ENCODE results near the gene NTN5.
"Not testable (repeated sequence)": the region's sequence is repeated elsewhere in the genome, so short reads cannot be mapped to it uniquely, and the experiment has no call there.

NTN5 gene

GRCh38 chr19:48680436-48681126 lies 7.8 kb upstream of the NTN5 start:
- no peaks in the 10 kb centered on the region for H3K27me3 ChIP-seq (ENCODE audit: control insufficient read depth, insufficient read depth, low read length)
- no CpG with 5 or more reads among the region's 45 CpGs for WGBS (ENCODE audit: insufficient coverage, insufficient read length)
- H3K9me3 ChIP-seq (ENCODE audit: control insufficient read depth, insufficient read depth, low read length) = no peaks in the 10 kb centered on the region
- H3K4me3 ChIP-seq (ENCODE audit: low read length) = no peak overlapping the region
- H3K4me1 ChIP-seq (ENCODE audit: control insufficient read depth, insufficient read depth, low read length) = no peaks in the 10 kb centered on the region
- no peak for DNase-seq (ENCODE audit: low read depth, low spot score)
- H3K27ac ChIP-seq (ENCODE audit: low read length) = no peak overlapping the region
- H3K36me3 ChIP-seq (ENCODE audit: control insufficient read depth, insufficient read depth, low read length) = no peaks in the 10 kb centered on the region

GRCh38 chr19:48680006-48680405 lies 7.2 kb upstream of the NTN5 start:
- not testable (repeated sequence) for H3K27ac ChIP-seq (ENCODE audit: low read length); H3K4me1 ChIP-seq (ENCODE audit: control insufficient read depth, insufficient read depth, low read length)

GRCh38 chr19:48678201-48678600 lies 5.4 kb upstream of the NTN5 start:
- Histone ChIP-seq H3K4me1 (ENCODE audit: control insufficient read depth, insufficient read depth, low read length) (peaks cover 7% of the 10 kb centered on the region), H3K9me3 (ENCODE audit: control insufficient read depth, insufficient read depth, low read length) (no peaks in the 10 kb centered on the region), H3K27ac (ENCODE audit: low read length) (no peak overlapping the region), H3K4me3 (ENCODE audit: low read length) (no peak overlapping the region), H3K36me3 (ENCODE audit: control insufficient read depth, insufficient read depth, low read length) (no peaks in the 10 kb centered on the region), H3K27me3 (ENCODE audit: control insufficient read depth, insufficient read depth, low read length) (no peaks in the 10 kb centered on the region)
- no CpG with 5 or more reads among the region's 4 CpGs for WGBS (ENCODE audit: insufficient coverage, insufficient read length)
- no peak for DNase-seq (ENCODE audit: low read depth, low spot score)

More at GRCh38 chr19:48680006-48680405, 7.2 kb upstream of the NTN5 start:
- H3K27me3 ChIP-seq (ENCODE audit: control insufficient read depth, insufficient read depth, low read length); H3K9me3 ChIP-seq (ENCODE audit: control insufficient read depth, insufficient read depth, low read length); H3K4me3 ChIP-seq (ENCODE audit: low read length); DNase-seq (ENCODE audit: low read depth, low spot score); H3K36me3 ChIP-seq (ENCODE audit: control insufficient read depth, insufficient read depth, low read length): not testable (repeated sequence)
- no CpG with 5 or more reads among the region's 19 CpGs for WGBS (ENCODE audit: insufficient coverage, insufficient read length)

GRCh38 chr19:48676887-48677286 lies 4.1 kb upstream of the NTN5 start:
- Histone ChIP-seq H3K36me3 (ENCODE audit: control insufficient read depth, insufficient read depth, low read length) (no peaks in the 10 kb centered on the region), H3K27ac (ENCODE audit: low read length) (no peak overlapping the region), H3K4me3 (ENCODE audit: low read length) (no peak overlapping the region), H3K9me3 (ENCODE audit: control insufficient read depth, insufficient read depth, low read length) (no peaks in the 10 kb centered on the region), H3K4me1 (ENCODE audit: control insufficient read depth, insufficient read depth, low read length) (peaks cover 9% of the 10 kb centered on the region), H3K27me3 (ENCODE audit: control insufficient read depth, insufficient read depth, low read length) (no peaks in the 10 kb centered on the region)
- no peak for DNase-seq (ENCODE audit: low read depth, low spot score)
- no CpG with 5 or more reads among the region's 13 CpGs for WGBS (ENCODE audit: insufficient coverage, insufficient read length)

GRCh38 chr19:48676487-48676886 lies 3.7 kb upstream of the NTN5 start:
- peaks cover 9% of the 10 kb centered on the region for H3K4me1 ChIP-seq (ENCODE audit: control insufficient read depth, insufficient read depth, low read length)
- no peaks in the 10 kb centered on the region for H3K9me3 ChIP-seq (ENCODE audit: control insufficient read depth, insufficient read depth, low read length)
- H3K27me3 ChIP-seq (ENCODE audit: control insufficient read depth, insufficient read depth, low read length) = no peaks in the 10 kb centered on the region
- no peak overlapping the region for H3K27ac ChIP-seq (ENCODE audit: low read length)
- H3K36me3 ChIP-seq (ENCODE audit: control insufficient read depth, insufficient read depth, low read length) = no peaks in the 10 kb centered on the region
- no CpG with 5 or more reads among the region's 17 CpGs for WGBS (ENCODE audit: insufficient coverage, insufficient read length)
- DNase-seq (ENCODE audit: low read depth, low spot score) = no peak
- no peak overlapping the region for H3K4me3 ChIP-seq (ENCODE audit: low read length)

- Histone ChIP-seq H3K27me3 (ENCODE audit: control insufficient read depth, insufficient read depth, low read length) (no peaks in the 10 kb centered on the region), H3K27ac (ENCODE audit: low read length) (no peak overlapping the region), H3K36me3 (ENCODE audit: control insufficient read depth, insufficient read depth, low read length) (no peaks in the 10 kb centered on the region), H3K9me3 (ENCODE audit: control insufficient read depth, insufficient read depth, low read length) (no peaks in the 10 kb centered on the region), H3K4me3 (ENCODE audit: low read length) (no peak overlapping the region), H3K4me1 (ENCODE audit: control insufficient read depth, insufficient read depth, low read length) (peaks cover 9% of the 10 kb centered on the region)
- WGBS (ENCODE audit: insufficient coverage, insufficient read length) = no CpG with 5 or more reads among the region's 28 CpGs
- peak; percentile 92 for DNase-seq (ENCODE audit: low read depth, low spot score)
Observed at GRCh38 chr19:48674921-48675824, 2.4 kb upstream of the NTN5 start.

- H3K9me3 ChIP-seq (ENCODE audit: control insufficient read depth, insufficient read depth, low read length) = no peaks in the 10 kb centered on the region
- no peak for DNase-seq (ENCODE audit: low read depth, low spot score)
- peaks cover 9% of the 10 kb centered on the region for H3K4me1 ChIP-seq (ENCODE audit: control insufficient read depth, insufficient read depth, low read length)
- no CpG with 5 or more reads among the region's 19 CpGs for WGBS (ENCODE audit: insufficient coverage, insufficient read length)
- no peaks in the 10 kb centered on the region for H3K36me3 ChIP-seq (ENCODE audit: control insufficient read depth, insufficient read depth, low read length)
- no peak overlapping the region for H3K4me3 ChIP-seq (ENCODE audit: low read length)
- H3K27ac ChIP-seq (ENCODE audit: low read length) = no peak overlapping the region
- H3K27me3 ChIP-seq (ENCODE audit: control insufficient read depth, insufficient read depth, low read length) = no peaks in the 10 kb centered on the region
Observed at GRCh38 chr19:48674216-48674809, 1.5 kb upstream of the NTN5 start.

- no peaks in the 10 kb centered on the region for H3K27me3 ChIP-seq (ENCODE audit: control insufficient read depth, insufficient read depth, low read length)
- H3K27ac ChIP-seq (ENCODE audit: low read length) = no peak overlapping the region
- no peaks in the 10 kb centered on the region for H3K9me3 ChIP-seq (ENCODE audit: control insufficient read depth, insufficient read depth, low read length)
- H3K4me1 ChIP-seq (ENCODE audit: control insufficient read depth, insufficient read depth, low read length) = peaks cover 9% of the 10 kb centered on the region
- DNase-seq (ENCODE audit: low read depth, low spot score) = no peak
- WGBS (ENCODE audit: insufficient coverage, insufficient read length) = no CpG with 5 or more reads among the region's 25 CpGs
- no peak overlapping the region for H3K4me3 ChIP-seq (ENCODE audit: low read length)
- H3K36me3 ChIP-seq (ENCODE audit: control insufficient read depth, insufficient read depth, low read length) = no peaks in the 10 kb centered on the region
Observed at GRCh38 chr19:48673436-48674100, 751 bp upstream of the NTN5 start.

- no peak overlapping the region for H3K4me3 ChIP-seq (ENCODE audit: low read length)
- DNase-seq (ENCODE audit: low read depth, low spot score) = no peak
- H3K36me3 ChIP-seq (ENCODE audit: control insufficient read depth, insufficient read depth, low read length) = no peaks in the 10 kb centered on the region
- H3K4me1 ChIP-seq (ENCODE audit: control insufficient read depth, insufficient read depth, low read length) = peaks cover 9% of the 10 kb centered on the region
- no peaks in the 10 kb centered on the region for H3K27me3 ChIP-seq (ENCODE audit: control insufficient read depth, insufficient read depth, low read length)
- H3K9me3 ChIP-seq (ENCODE audit: control insufficient read depth, insufficient read depth, low read length) = no peaks in the 10 kb centered on the region
- WGBS (ENCODE audit: insufficient coverage, insufficient read length) = no CpG with 5 or more reads among the region's 10 CpGs
- H3K27ac ChIP-seq (ENCODE audit: low read length) = no peak overlapping the region
Observed at GRCh38 chr19:48671446-48671995, 1.3 kb downstream of the NTN5 start.

All from iPS DF 6.9 (cell line).